Measurements from ENCODE around the gene PPCS.
"Not testable (repeated sequence)": the region's sequence is repeated elsewhere in the genome, so short reads cannot be mapped to it uniquely, and the experiment has no call there.

The PPCS gene

DNA sequence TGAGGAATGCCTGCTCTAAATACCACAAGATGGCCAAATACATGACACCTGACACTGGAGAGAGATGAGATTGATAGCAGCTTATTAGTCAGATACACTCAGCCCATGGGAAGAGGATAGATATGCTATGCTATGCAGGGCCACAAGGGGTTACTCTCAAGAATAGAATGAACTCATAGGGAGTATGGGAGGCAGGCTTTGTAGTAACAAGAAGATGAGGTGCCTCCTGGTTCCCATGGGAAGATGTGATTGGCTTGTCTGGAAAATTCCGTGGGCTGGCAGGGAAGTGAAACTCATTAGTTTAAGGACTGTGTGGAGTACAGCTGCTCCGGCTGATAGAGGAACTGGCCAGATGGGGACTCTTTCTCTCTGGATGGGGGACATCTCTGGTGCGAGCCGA, 23.3 kb downstream of the PPCS start:
- Histone ChIP-seq H3K4me1 (ENCODE audit: control insufficient read depth, insufficient read depth, low read length) (no peaks in the 10 kb centered on the region), H3K27me3 (ENCODE audit: control insufficient read depth, insufficient read depth, low read length) (no peaks in the 10 kb centered on the region), H3K36me3 (ENCODE audit: control insufficient read depth, insufficient read depth, low read length) (no peaks in the 10 kb centered on the region), H3K27ac (ENCODE audit: low read depth, low read length) (no peak overlapping the region), H3K9me3 (ENCODE audit: control insufficient read depth, insufficient read depth, low read depth, low read length) (no peaks in the 10 kb centered on the region), H3K9ac (ENCODE audit: low read length) (no peak overlapping the region), H3K4me3 (ENCODE audit: low read depth, low read length) (no peak overlapping the region)

DNA sequence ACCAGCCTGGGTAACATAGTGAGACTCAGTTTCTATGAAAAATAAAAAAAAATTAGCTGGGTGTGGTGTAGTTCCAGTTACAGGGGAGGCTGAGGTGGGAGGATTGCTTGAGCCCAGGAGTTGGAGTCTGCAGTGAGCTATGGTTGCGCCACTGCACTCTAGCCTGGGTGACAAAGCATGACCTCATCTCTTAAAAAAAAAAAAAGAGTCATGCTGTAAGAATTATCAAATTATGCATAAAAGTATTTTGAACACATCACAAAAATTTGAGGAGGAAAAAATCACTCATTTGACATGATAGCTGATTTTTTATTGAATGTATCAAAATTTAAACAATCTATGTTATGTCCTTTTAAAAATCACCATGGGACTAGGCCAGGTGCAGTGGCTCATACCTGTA, 24.6 kb downstream of the PPCS start:
- Histone ChIP-seq H3K9me3 (ENCODE audit: control insufficient read depth, insufficient read depth, low read depth, low read length) (no peaks in the 10 kb centered on the region), H3K27me3 (ENCODE audit: control insufficient read depth, insufficient read depth, low read length) (no peaks in the 10 kb centered on the region), H3K9ac (ENCODE audit: low read length) (no peak overlapping the region), H3K4me3 (ENCODE audit: low read depth, low read length) (no peak overlapping the region), H3K4me1 (ENCODE audit: control insufficient read depth, insufficient read depth, low read length) (no peaks in the 10 kb centered on the region), H3K36me3 (ENCODE audit: control insufficient read depth, insufficient read depth, low read length) (no peaks in the 10 kb centered on the region), H3K27ac (ENCODE audit: low read depth, low read length) (no peak overlapping the region)

- H3K9me3 ChIP-seq (ENCODE audit: control insufficient read depth, insufficient read depth, low read depth, low read length) = no peaks in the 10 kb centered on the region
- no peak overlapping the region for H3K9ac ChIP-seq (ENCODE audit: low read length)
- H3K4me3 ChIP-seq (ENCODE audit: low read depth, low read length) = no peak overlapping the region
- no peaks in the 10 kb centered on the region for H3K4me1 ChIP-seq (ENCODE audit: control insufficient read depth, insufficient read depth, low read length)
- H3K36me3 ChIP-seq (ENCODE audit: control insufficient read depth, insufficient read depth, low read length) = no peaks in the 10 kb centered on the region
- no peaks in the 10 kb centered on the region; the same call in 1 of the 2 replicates for H3K27me3 ChIP-seq (ENCODE audit: control insufficient read depth, insufficient read depth, low read length)
- no peak overlapping the region for H3K27ac ChIP-seq (ENCODE audit: low read depth, low read length)
Observed at GRCh38 chr1:42482635-42483153, 26.4 kb downstream of the PPCS start.

- Histone ChIP-seq H3K4me1 (ENCODE audit: control insufficient read depth, insufficient read depth, low read length) (no peaks in the 10 kb centered on the region), H3K9me3 (ENCODE audit: control insufficient read depth, insufficient read depth, low read depth, low read length) (no peaks in the 10 kb centered on the region), H3K4me3 (ENCODE audit: low read depth, low read length) (no peak overlapping the region), H3K36me3 (ENCODE audit: control insufficient read depth, insufficient read depth, low read length) (no peaks in the 10 kb centered on the region), H3K9ac (ENCODE audit: low read length) (no peak overlapping the region), H3K27me3 (ENCODE audit: control insufficient read depth, insufficient read depth, low read length) (no peaks in the 10 kb centered on the region; the same call in 1 of the 2 replicates), H3K27ac (ENCODE audit: low read depth, low read length) (no peak overlapping the region)
Observed at GRCh38 chr1:42484382-42484781, 28.0 kb downstream of the PPCS start.

- Histone ChIP-seq H3K9ac (ENCODE audit: low read length) (no peak overlapping the region), H3K27ac (ENCODE audit: low read depth, low read length) (no peak overlapping the region), H3K9me3 (ENCODE audit: control insufficient read depth, insufficient read depth, low read depth, low read length) (no peaks in the 10 kb centered on the region), H3K4me1 (ENCODE audit: control insufficient read depth, insufficient read depth, low read length) (no peaks in the 10 kb centered on the region), H3K36me3 (ENCODE audit: control insufficient read depth, insufficient read depth, low read length) (no peaks in the 10 kb centered on the region), H3K27me3 (ENCODE audit: control insufficient read depth, insufficient read depth, low read length) (no peaks in the 10 kb centered on the region; the same call in 1 of the 2 replicates), H3K4me3 (ENCODE audit: low read depth, low read length) (no peak overlapping the region)
Observed at GRCh38 chr1:42490237-42490636, 33.9 kb downstream of the PPCS start.

GRCh38 chr1:42502031-42502430, 45.7 kb downstream of the PPCS start:
- peaks cover 48% of the 10 kb centered on the region for H3K9me3 ChIP-seq (ENCODE audit: control insufficient read depth, insufficient read depth, low read depth, low read length)
- not testable (repeated sequence) for H3K4me3 ChIP-seq (ENCODE audit: low read depth, low read length); H3K27ac ChIP-seq (ENCODE audit: low read depth, low read length); H3K4me1 ChIP-seq (ENCODE audit: control insufficient read depth, insufficient read depth, low read length); H3K36me3 ChIP-seq (ENCODE audit: control insufficient read depth, insufficient read depth, low read length); H3K9ac ChIP-seq (ENCODE audit: low read length); H3K27me3 ChIP-seq (ENCODE audit: control insufficient read depth, insufficient read depth, low read length)

DNA sequence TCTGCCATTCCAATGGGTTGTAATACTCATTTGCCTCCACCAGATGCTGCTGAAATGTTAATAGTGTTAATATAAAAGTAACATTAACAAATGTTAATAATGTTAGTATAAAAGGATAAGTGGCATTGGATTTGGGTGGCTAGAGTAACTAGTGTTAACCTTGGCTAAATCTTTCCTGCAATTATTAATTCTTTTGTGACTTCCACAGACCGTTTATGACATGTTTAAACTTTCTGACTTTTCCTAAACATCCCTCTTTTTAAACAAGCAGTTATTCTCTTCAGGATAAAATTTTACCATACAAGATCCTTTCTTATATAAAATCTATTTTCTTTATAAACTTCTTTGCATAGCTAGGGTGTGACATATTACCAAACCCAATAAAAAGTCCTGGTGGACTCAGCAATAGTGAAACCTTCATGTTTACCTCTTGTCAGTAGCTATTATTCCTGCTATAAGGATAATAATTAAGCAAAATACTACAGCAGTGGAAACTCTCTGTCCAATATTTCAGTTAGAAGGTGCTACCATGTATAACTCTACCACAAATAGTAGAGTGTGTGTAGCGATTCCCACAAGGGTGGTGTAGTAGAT, 48.3 kb downstream of the PPCS start:
- Histone ChIP-seq H3K27me3 (ENCODE audit: control insufficient read depth, insufficient read depth, low read length) (no peaks in the 10 kb centered on the region), H3K9me3 (ENCODE audit: control insufficient read depth, insufficient read depth, low read depth, low read length) (peaks cover 66% of the 10 kb centered on the region), H3K27ac (ENCODE audit: low read depth, low read length) (no peak overlapping the region), H3K9ac (ENCODE audit: low read length) (no peak overlapping the region), H3K4me1 (ENCODE audit: control insufficient read depth, insufficient read depth, low read length) (no peaks in the 10 kb centered on the region), H3K36me3 (ENCODE audit: control insufficient read depth, insufficient read depth, low read length) (no peaks in the 10 kb centered on the region), H3K4me3 (ENCODE audit: low read depth, low read length) (no peak overlapping the region)

DNA sequence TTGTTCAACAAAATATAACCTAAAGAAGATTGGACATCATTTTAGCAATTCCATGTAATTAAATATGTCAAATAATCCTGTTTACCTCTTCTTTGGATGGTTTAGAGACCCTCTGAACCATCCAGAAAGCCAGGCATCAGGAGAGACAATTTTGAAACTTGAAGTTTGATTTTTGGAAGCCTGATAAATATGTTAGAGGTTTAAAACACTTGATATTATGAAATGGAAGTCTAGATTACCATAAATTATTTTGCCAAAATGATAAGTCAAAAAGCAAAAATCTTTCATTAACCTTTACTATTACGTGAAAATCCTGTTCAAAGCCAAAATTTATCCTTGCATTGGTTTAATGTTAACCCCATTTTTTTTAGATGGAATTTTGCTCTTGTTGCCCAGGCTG, 50.2 kb downstream of the PPCS start:
- no peak overlapping the region for H3K27ac ChIP-seq (ENCODE audit: low read depth, low read length)
- no peaks in the 10 kb centered on the region for H3K27me3 ChIP-seq (ENCODE audit: control insufficient read depth, insufficient read depth, low read length)
- H3K4me1 ChIP-seq (ENCODE audit: control insufficient read depth, insufficient read depth, low read length) = no peaks in the 10 kb centered on the region
- H3K36me3 ChIP-seq (ENCODE audit: control insufficient read depth, insufficient read depth, low read length) = no peaks in the 10 kb centered on the region
- no peak overlapping the region for H3K9ac ChIP-seq (ENCODE audit: low read length)
- peaks cover 80% of the 10 kb centered on the region for H3K9me3 ChIP-seq (ENCODE audit: control insufficient read depth, insufficient read depth, low read depth, low read length)
- H3K4me3 ChIP-seq (ENCODE audit: low read depth, low read length) = no peak overlapping the region

Measured in HUES6 (cell line).